ENCODE measurements around the gene SLC29A2. TPM values are rescaled to one million over a fixed set of nuclear protein-coding genes. Genes with fewer than 3 reads are reported as not detected.
"Not testable (repeated sequence)": the region's sequence is repeated elsewhere in the genome, so short reads cannot be mapped to it uniquely, and the experiment has no call there.

SLC29A2 gene
- polyA plus RNA-seq, 4 donors: 14.6 to 33.0 (median 22.3) TPM

- DNase-seq (ENCODE audit: low read depth in 4 of 4, low spot score in 2 of 4): not testable (repeated sequence)
Measured at GRCh38 chr11:66350560-66351235, 20.9 kb downstream of the SLC29A2 start.

GRCh38 chr11:66349084-66349386, 22.5 kb downstream of the SLC29A2 start:
- no peak for DNase-seq (ENCODE audit: low read depth in 4 of 4, low spot score in 2 of 4)

GRCh38 chr11:66347425-66348276, 23.9 kb downstream of the SLC29A2 start, which contains the start of gene B4GAT1:
Gene B4GAT1 (minus strand): TSS chr11:66347629. CDS start chr11:66347545, 84 bp downstream.
- DNase-seq (ENCODE audit: low read depth in 4 of 4, low spot score in 2 of 4): peak in 3 of 4 donors; percentile 86 to 94 (median 90)

GRCh38 chr11:66346476-66347424, 24.8 kb downstream of the SLC29A2 start:
- DNase-seq (ENCODE audit: low read depth in 4 of 4, low spot score in 2 of 4): no peak

GRCh38 chr11:66345316-66345649, 26.3 kb downstream of the SLC29A2 start:
- DNase-seq (ENCODE audit: low read depth in 4 of 4, low spot score in 2 of 4): no peak

GRCh38 chr11:66344550-66345315, 26.8 kb downstream of the SLC29A2 start, which contains the start of gene BRMS1:
Gene BRMS1 (minus strand): TSS chr11:66345104. CDS start chr11:66342234, 2,870 bp downstream.
- peak; percentile 86 to 97 (median 90) for DNase-seq (ENCODE audit: low read depth in 4 of 4, low spot score in 2 of 4)

- DNase-seq (ENCODE audit: low read depth in 4 of 4, low spot score in 2 of 4): no peak
Measured at GRCh38 chr11:66343176-66343575, 28.4 kb downstream of the SLC29A2 start.

GRCh38 chr11:66341502-66342126, 29.9 kb downstream of the SLC29A2 start:
- no peak for DNase-seq (ENCODE audit: low read depth in 4 of 4, low spot score in 2 of 4)

- DNase-seq (ENCODE audit: low read depth in 4 of 4, low spot score in 2 of 4): no peak
Measured at GRCh38 chr11:66340596-66341501, 30.7 kb downstream of the SLC29A2 start.

GRCh38 chr11:66339686-66340483, 31.7 kb downstream of the SLC29A2 start:
- DNase-seq (ENCODE audit: low read depth in 4 of 4, low spot score in 2 of 4): no peak

GRCh38 chr11:66339162-66339675, 32.3 kb downstream of the SLC29A2 start:
- DNase-seq (ENCODE audit: low read depth in 4 of 4, low spot score in 2 of 4): no peak

GRCh38 chr11:66338276-66339161, 33.0 kb downstream of the SLC29A2 start:
- no peak for DNase-seq (ENCODE audit: low read depth in 4 of 4, low spot score in 2 of 4)

- DNase-seq (ENCODE audit: low read depth in 4 of 4, low spot score in 2 of 4): no peak
Measured at GRCh38 chr11:66337103-66337899, 34.3 kb downstream of the SLC29A2 start.

- no peak for DNase-seq (ENCODE audit: low read depth in 4 of 4, low spot score in 2 of 4)
Measured at GRCh38 chr11:66336234-66337102, 35.1 kb downstream of the SLC29A2 start, which contains the start of gene RIN1. Gene RIN1 (minus strand): TSS chr11:66336434. CDS start chr11:66336402, 32 bp downstream.
